ENCODE measurements around the gene KCNN1. TPM values are rescaled to one million over a fixed set of nuclear protein-coding genes. Genes with fewer than 3 reads are reported as not detected.

KCNN1 gene
- total and polyA plus RNA-seq, 11 donors, result 0.03 to 0.27 (median 0.07) TPM; not detected in 7

DNA sequence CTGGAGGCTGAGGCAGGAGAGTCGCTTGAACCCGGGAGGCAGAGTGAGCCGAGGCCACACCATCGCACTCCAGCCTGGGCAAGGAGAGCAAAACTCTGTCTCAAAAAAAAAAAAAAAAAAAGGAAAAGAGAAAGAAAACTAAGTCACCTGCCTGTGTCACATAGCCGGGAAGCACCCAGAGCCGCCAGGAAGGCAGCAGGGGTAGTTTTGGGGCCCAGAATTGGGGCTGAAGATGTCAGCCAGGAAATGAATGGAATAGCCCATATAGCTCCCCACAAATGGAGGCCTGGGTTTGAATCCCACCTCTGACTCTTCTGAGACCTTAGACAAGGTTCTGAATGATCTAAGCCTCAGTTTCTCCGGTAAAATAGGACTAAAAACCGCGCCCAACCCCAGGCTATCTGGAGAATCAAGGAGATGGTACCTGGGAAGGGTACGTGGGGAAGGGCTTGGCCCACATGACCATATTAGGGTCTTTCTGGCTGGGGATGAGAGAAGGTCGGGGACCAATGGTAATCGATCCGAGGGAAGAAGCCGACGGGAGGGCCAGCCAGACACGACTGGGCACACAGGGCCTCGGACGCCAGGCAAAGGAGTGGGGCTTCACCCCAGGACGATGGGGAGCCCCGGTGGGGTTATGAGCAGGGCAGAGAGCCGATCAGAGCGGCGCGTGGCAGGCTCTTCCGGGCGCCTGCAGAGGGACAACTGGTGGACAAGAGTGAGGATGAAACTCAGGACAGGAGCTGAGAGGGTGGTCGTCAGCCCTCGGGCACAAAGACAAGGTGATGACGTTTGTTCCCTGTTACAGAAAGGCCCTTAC, 19.7 kb upstream of the KCNN1 start:
- no peaks in the 10 kb centered on the region for H3K9me3 ChIP-seq
- DNase-seq (no peak), ATAC-seq (peak; percentile 27 to 51 (median 42))
- peaks cover 6 to 49% (median 36%) of the 10 kb centered on the region in 12 donors for H3K4me1 ChIP-seq
- H3K4me3 ChIP-seq, result peak overlapping the region; percentile 65 to 94 (median 81)
- peaks cover 18 to 43% (median 27%) of the 10 kb centered on the region in 9 donors for H3K27me3 ChIP-seq
- H3K36me3 ChIP-seq, result peaks cover 0 to 18% (median 4%) of the 10 kb centered on the region in 9 donors
- TF ChIP-seq, protein P1, sequence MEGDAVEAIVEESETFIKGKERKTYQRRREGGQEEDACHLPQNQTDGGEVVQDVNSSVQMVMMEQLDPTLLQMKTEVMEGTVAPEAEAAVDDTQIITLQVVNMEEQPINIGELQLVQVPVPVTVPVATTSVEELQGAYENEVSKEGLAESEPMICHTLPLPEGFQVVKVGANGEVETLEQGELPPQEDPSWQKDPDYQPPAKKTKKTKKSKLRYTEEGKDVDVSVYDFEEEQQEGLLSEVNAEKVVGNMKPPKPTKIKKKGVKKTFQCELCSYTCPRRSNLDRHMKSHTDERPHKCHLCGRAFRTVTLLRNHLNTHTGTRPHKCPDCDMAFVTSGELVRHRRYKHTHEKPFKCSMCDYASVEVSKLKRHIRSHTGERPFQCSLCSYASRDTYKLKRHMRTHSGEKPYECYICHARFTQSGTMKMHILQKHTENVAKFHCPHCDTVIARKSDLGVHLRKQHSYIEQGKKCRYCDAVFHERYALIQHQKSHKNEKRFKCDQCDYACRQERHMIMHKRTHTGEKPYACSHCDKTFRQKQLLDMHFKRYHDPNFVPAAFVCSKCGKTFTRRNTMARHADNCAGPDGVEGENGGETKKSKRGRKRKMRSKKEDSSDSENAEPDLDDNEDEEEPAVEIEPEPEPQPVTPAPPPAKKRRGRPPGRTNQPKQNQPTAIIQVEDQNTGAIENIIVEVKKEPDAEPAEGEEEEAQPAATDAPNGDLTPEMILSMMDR (IDR thresholded peaks at IDR 0.05), result peak in 1 of 12 donors; percentile 30
- TF ChIP-seq POLR2A (IDR thresholded peaks at IDR 0.05), result no peak
- WGBS, 4 donors, result 18 to 21% (median 19%) methylated on average over 27 to 29 of the region's 29 CpGs
- peak overlapping the region in 8 of 12 donors; percentile 3 to 80 (median 52) for H3K27ac ChIP-seq
- intact Hi-C loops (cut with DNase I), result loop anchor here in 5 of 10 donors (2.0 to 5.0 kb wide), 2 partner anchors 50 to 110 kb away; no protein-coding TSS in a partner anchor

DNA sequence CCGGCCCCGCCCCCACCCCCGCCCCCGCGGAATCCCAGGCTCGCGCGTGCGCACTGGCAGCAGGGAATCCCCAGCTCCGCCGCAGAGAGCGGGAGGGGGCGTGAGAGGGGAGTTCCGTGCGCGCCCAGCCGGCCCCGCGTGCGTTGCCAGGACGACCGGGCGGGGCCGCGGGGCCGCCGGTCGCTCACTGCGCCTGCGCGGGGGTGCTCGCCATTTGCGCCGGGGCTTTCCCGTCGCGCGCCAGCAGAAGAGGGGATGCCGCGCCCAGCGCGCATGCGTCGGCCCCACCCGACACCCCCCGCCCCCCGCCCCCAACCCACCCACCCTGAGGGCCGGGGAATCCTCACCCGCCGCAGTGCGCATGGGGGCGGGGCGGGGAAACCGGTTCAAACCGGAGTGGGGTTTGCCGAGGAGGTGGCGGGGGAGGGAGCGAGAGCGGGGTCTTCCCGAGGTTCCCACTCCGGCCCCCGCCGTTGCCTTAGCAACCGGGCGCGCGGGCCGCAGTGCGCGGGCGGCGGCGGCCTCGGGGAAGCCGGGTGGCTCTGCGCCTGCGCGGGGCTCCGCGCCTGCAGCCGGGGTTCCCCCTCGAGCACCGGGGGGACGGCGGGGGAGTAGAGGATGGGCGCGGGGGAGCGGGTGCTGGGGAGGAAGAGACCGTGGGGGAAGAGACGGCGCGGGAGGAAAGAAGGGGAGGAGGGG, 18.9 kb upstream of the KCNN1 start:
- H3K9me3 ChIP-seq, result no peaks in the 10 kb centered on the region
- intact Hi-C loops (cut with DNase I), result loop anchor here in 5 of 10 donors (2.0 to 5.0 kb wide), 2 partner anchors 49 to 109 kb away; no protein-coding TSS in a partner anchor
- peaks cover 0 to 14% (median 4%) of the 10 kb centered on the region in 9 donors for H3K36me3 ChIP-seq
- H3K27me3 ChIP-seq, result peaks cover 26 to 51% (median 35%) of the 10 kb centered on the region in 9 donors
- peaks cover 6 to 55% (median 38%) of the 10 kb centered on the region in 12 donors for H3K4me1 ChIP-seq
- H3K27ac ChIP-seq, result peak overlapping the region in 7 of 12 donors; percentile 47 to 80 (median 56)
- ATAC-seq (peak; percentile 65 to 92 (median 90)), DNase-seq (peak; percentile 93 to 96 (median 94))
- H3K4me3 ChIP-seq, result peak overlapping the region; percentile 65 to 94 (median 81)
- TF ChIP-seq, protein P1 (IDR thresholded peaks at IDR 0.05), result no peak
- no peak for TF ChIP-seq POLR2A (IDR thresholded peaks at IDR 0.05)
- 0 to 2% (median 1%) methylated on average over 27 to 92 of the region's 92 CpGs for WGBS, 4 donors

DNA sequence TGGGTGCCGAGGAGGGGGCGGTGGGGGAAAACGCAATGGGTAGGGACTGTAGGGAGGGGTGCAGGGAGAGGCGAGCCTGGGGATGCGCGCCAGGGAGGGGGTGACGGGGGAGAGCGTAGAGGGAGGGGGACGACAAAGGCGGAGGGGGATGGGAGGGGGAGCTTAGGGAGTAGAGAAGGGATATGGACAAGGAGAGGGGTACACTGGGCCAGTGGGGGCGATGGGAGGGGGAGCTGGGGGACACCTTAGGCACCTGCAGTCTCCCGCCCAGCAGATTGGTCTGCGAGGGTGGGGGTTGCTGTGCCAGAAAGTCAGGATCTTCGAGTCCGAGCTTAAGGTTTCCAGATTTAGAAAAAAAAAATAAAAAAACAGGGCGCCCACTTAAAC, 18.4 kb upstream of the KCNN1 start:
- TF ChIP-seq, protein P1 (IDR thresholded peaks at IDR 0.05), result no peak
- TF ChIP-seq POLR2A (IDR thresholded peaks at IDR 0.05), result no peak
- H3K9me3 ChIP-seq, result no peaks in the 10 kb centered on the region
- H3K27ac ChIP-seq, result no peak overlapping the region
- peaks cover 0 to 8% (median 1%) of the 10 kb centered on the region in 9 donors for H3K36me3 ChIP-seq
- ATAC-seq (no peak), DNase-seq (no peak)
- WGBS, 4 donors, result 0 to 2% (median 1%) methylated on average over 13 to 16 of the region's 16 CpGs
- intact Hi-C loops (cut with DNase I), result loop anchor here in 3 of 10 donors (5.0 kb wide), 1 partner anchor 109 kb away; no protein-coding TSS in a partner anchor
- H3K27me3 ChIP-seq, result peaks cover 31 to 56% (median 41%) of the 10 kb centered on the region in 9 donors
- H3K4me1 ChIP-seq, result peaks cover 6 to 55% (median 38%) of the 10 kb centered on the region in 12 donors
- peak overlapping the region in 10 of 12 donors; percentile 65 to 87 (median 80) for H3K4me3 ChIP-seq
